Fibroblast of lung (primary cell): ENCODE results near the gene MAP3K2. TPM values are rescaled to one million over a fixed set of nuclear protein-coding genes. Genes with fewer than 3 reads are reported as not detected.

ENCODE experiments used
- DNase-seq, 2 donors: peaks; one replicate each; pipeline versions ENCODE4 v3.0.0 to v3.0.0-alpha.2; 2010; ENCODE audit warnings: low read depth in 2 of 2
- H2AFZ ChIP-seq: 2 replicates; pipeline ENCODE4 v1.5.1; 2012; ENCODE audit warnings: low read length, control low read depth, inconsistent platforms
- H3K27ac ChIP-seq: 2 replicates; pipeline ENCODE4 v1.5.1; 2011; ENCODE audit warnings: low read length, control low read depth; ENCODE audit not compliant: insufficient read depth
- H3K27me3 ChIP-seq: 2 replicates; pipeline ENCODE4 v1.5.1; 2011; ENCODE audit warnings: mild to moderate bottlenecking, low read length; ENCODE audit not compliant: control insufficient read depth, insufficient read depth
- H3K36me3 ChIP-seq: 2 replicates; pipeline ENCODE4 v1.5.1; 2011; ENCODE audit warnings: low read length; ENCODE audit not compliant: control insufficient read depth, insufficient read depth
- H3K4me1 ChIP-seq: 2 replicates; pipeline ENCODE4 v1.5.1; 2011; ENCODE audit warnings: low read length; ENCODE audit not compliant: control insufficient read depth, insufficient read depth; ENCODE audit errors: extremely low read depth
- H3K4me2 ChIP-seq: 2 replicates; pipeline ENCODE4 v1.5.1; 2011; ENCODE audit warnings: low read length, control low read depth; ENCODE audit not compliant: insufficient read depth; ENCODE audit errors: extremely low read depth
- H3K4me3 ChIP-seq, 4 experiments: fragments of 200-600 bp in 1 of 4; sonication (generic) in 1 of 4; replicated peaks in 1 of 4; 2 replicates each; pipeline ENCODE4 v1.5.1; 2011 to 2016; ENCODE audit warnings: low read length in 4 of 4, low read depth in 3 of 4, mild to moderate bottlenecking in 3 of 4, control low read depth in 2 of 4, inconsistent platforms in 1 of 4, mixed read lengths in 1 of 4; ENCODE audit not compliant: insufficient read depth in 1 of 4; ENCODE audit errors: control extremely low read depth in 1 of 4
- H3K79me2 ChIP-seq: 2 replicates; pipeline ENCODE4 v1.5.1; 2012; ENCODE audit warnings: mild to moderate bottlenecking, low read length, inconsistent platforms; ENCODE audit not compliant: control insufficient read depth, insufficient read depth
- H3K9ac ChIP-seq: 2 replicates; pipeline ENCODE4 v1.5.1; 2011; ENCODE audit warnings: mild to moderate bottlenecking, low read length, control low read depth; ENCODE audit not compliant: insufficient read depth
- H3K9me3 ChIP-seq: 2 replicates; pipeline ENCODE4 v1.5.1; 2012; ENCODE audit warnings: low read depth, low read length; ENCODE audit not compliant: control insufficient read depth, insufficient read depth
- H4K20me1 ChIP-seq: 2 replicates; pipeline ENCODE4 v1.5.1; 2011; ENCODE audit warnings: low read length; ENCODE audit not compliant: control insufficient read depth, insufficient read depth; ENCODE audit errors: extremely low read depth
- EZH2 ChIP-seq: IDR thresholded peaks from 2 replicates; pipeline ENCODE4 v1.5.1; 2012; ENCODE audit warnings: low read length, control low read depth, mild to moderate bottlenecking; ENCODE audit errors: missing control alignments
- polyA plus RNA-seq, 2 donors: library from polyadenylated mRNA; depleted of rRNA in 1 of 2; stranded (reverse) in 1 of 2; unstranded in 1 of 2; fragments of >200 nt; gene quantifications; 2 replicates each; pipeline ENCODE4 v1.2.1, GENCODE V29; 2011 to 2012; ENCODE audit warnings: missing spikeins in 1 of 2
- total RNA-seq: library from RNA; depleted of rRNA; stranded (reverse); fragments of >200 nt; gene quantifications from 2 replicates; pipeline ENCODE4 v1.2.1, GENCODE V29; 2014
- TF ChIP-seq, protein P1 (sequence below), 2 donors: IDR thresholded peaks in 1 of 2; conservative IDR thresholded peaks in 1 of 2; 1 replicate in 1 of 2; 2 replicates in 1 of 2; pipeline ENCODE4 v1.5.1; 2011 to 2012; ENCODE audit warnings: low read length in 2 of 2, control low read depth in 1 of 2, inconsistent platforms in 1 of 2, low read depth in 1 of 2, mild to moderate bottlenecking in 1 of 2

The MAP3K2 gene
- total and polyA plus RNA-seq, 2 donors (not counting 1 experiment from before 2014, with no cell fraction given) = 15.6 to 30.1 TPM

GRCh38 chr2:127418300-127419111 lies 30.7 kb upstream of the MAP3K2 start, which contains the start of gene PROC:
Gene PROC, plus strand, starts transcription at chr2:127418427. Its CDS starts 1,516 bp downstream, at chr2:127419943.
- Histone ChIP-seq H3K36me3 (no peaks in the 10 kb centered on the region), H3K9me3 (no peaks in the 10 kb centered on the region), H3K27ac (no peak within 1 kb of the TSS), H3K27me3 (peaks cover 27% of the 10 kb centered on the region), H3K79me2 (no peaks in the 10 kb centered on the region), H2AFZ (no peak within 1 kb of the TSS), H3K4me2 (no peak within 1 kb of the TSS), H4K20me1 (no peaks in the 10 kb centered on the region), H3K4me3 (no peak within 1 kb of the TSS), H3K4me1 (peaks cover 3% of the 10 kb centered on the region), H3K9ac (no peak within 1 kb of the TSS)
- no peak for DNase-seq
- no peak for TF ChIP-seq EZH2
- TF ChIP-seq, protein P1, sequence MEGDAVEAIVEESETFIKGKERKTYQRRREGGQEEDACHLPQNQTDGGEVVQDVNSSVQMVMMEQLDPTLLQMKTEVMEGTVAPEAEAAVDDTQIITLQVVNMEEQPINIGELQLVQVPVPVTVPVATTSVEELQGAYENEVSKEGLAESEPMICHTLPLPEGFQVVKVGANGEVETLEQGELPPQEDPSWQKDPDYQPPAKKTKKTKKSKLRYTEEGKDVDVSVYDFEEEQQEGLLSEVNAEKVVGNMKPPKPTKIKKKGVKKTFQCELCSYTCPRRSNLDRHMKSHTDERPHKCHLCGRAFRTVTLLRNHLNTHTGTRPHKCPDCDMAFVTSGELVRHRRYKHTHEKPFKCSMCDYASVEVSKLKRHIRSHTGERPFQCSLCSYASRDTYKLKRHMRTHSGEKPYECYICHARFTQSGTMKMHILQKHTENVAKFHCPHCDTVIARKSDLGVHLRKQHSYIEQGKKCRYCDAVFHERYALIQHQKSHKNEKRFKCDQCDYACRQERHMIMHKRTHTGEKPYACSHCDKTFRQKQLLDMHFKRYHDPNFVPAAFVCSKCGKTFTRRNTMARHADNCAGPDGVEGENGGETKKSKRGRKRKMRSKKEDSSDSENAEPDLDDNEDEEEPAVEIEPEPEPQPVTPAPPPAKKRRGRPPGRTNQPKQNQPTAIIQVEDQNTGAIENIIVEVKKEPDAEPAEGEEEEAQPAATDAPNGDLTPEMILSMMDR (conservative IDR thresholded peaks at IDR 0.05 in 1 of 2, IDR thresholded peaks at IDR 0.05 in 1 of 2; ENCODE audit: low read depth in 1 of 2, low read length in 2 of 2) = no peak

GRCh38 chr2:127417406-127417805 lies 29.6 kb upstream of the MAP3K2 start:
- Histone ChIP-seq H3K79me2 (no peaks in the 10 kb centered on the region), H3K9me3 (no peaks in the 10 kb centered on the region), H3K27me3 (peaks cover 19% of the 10 kb centered on the region), H3K4me2 (no peak overlapping the region), H2AFZ (no peak overlapping the region), H4K20me1 (no peaks in the 10 kb centered on the region), H3K9ac (no peak overlapping the region), H3K4me3 (no peak overlapping the region), H3K36me3 (no peaks in the 10 kb centered on the region), H3K27ac (no peak overlapping the region), H3K4me1 (peaks cover 3% of the 10 kb centered on the region)
- DNase-seq = no peak
- no peak for TF ChIP-seq EZH2
- TF ChIP-seq, protein P1 (conservative IDR thresholded peaks at IDR 0.05 in 1 of 2, IDR thresholded peaks at IDR 0.05 in 1 of 2; ENCODE audit: low read depth in 1 of 2, low read length in 2 of 2) = no peak

GRCh38 chr2:127416506-127417001 lies 28.8 kb upstream of the MAP3K2 start:
- Histone ChIP-seq H3K9me3 (no peaks in the 10 kb centered on the region), H3K27ac (no peak overlapping the region), H3K27me3 (peaks cover 11% of the 10 kb centered on the region), H3K9ac (no peak overlapping the region), H4K20me1 (no peaks in the 10 kb centered on the region), H3K4me3 (no peak overlapping the region), H2AFZ (no peak overlapping the region), H3K4me2 (no peak overlapping the region), H3K4me1 (peaks cover 5% of the 10 kb centered on the region), H3K36me3 (no peaks in the 10 kb centered on the region), H3K79me2 (no peaks in the 10 kb centered on the region)
- TF ChIP-seq, protein P1 (conservative IDR thresholded peaks at IDR 0.05 in 1 of 2, IDR thresholded peaks at IDR 0.05 in 1 of 2; ENCODE audit: low read depth in 1 of 2, low read length in 2 of 2) = no peak
- peak; percentile 45 for TF ChIP-seq EZH2
- no peak for DNase-seq
